ENCODE data around the gene MXRA7. TPM values are rescaled to one million over a fixed set of nuclear protein-coding genes. Genes with fewer than 3 reads are reported as not detected.
"Not testable (repeated sequence)": the region's sequence is repeated elsewhere in the genome, so short reads cannot be mapped to it uniquely, and the experiment has no call there.

Gene MXRA7
- total RNA-seq, 2 donors from 2014 or later = 241 to 341 TPM

GRCh38 chr17:76726776-76727718 is 16.3 kb upstream of the MXRA7 start, which contains the start of gene METTL23:
TSS of gene METTL23 (plus strand) at chr17:76726839. CDS start at chr17:76729711, 2,872 bp downstream.
- peaks cover 18% of the 10 kb centered on the region for H3K36me3 ChIP-seq
- ATAC-seq (ENCODE audit: insufficient number of reproducible peaks, low FRiP score, low read depth) (peak; percentile 23), DNase-seq (ENCODE audit: low spot score) (no peak)
- H3K9me3 ChIP-seq = no peaks in the 10 kb centered on the region
- H3K27ac ChIP-seq = peak within 1 kb of the TSS; percentile 99 to 100
- H3K4me1 ChIP-seq (ENCODE audit: control insufficient read depth in 1 of 2, low read depth in 2 of 2) = peaks cover 32 to 69% of the 10 kb centered on the region in 2 donors
- H3K4me3 ChIP-seq = peak within 1 kb of the TSS; percentile 96
- TF ChIP-seq CTCF (IDR thresholded peaks at IDR 0.05) = peak; percentile 67
- no peaks in the 10 kb centered on the region for H3K27me3 ChIP-seq (replicated peaks; ENCODE audit: insufficient read depth)

- TF ChIP-seq CTCF (IDR thresholded peaks at IDR 0.05) = no peak
- Histone ChIP-seq H3K4me3 (peak within 1 kb of the TSS; percentile 96), H3K9me3 (no peaks in the 10 kb centered on the region), H3K4me1 (ENCODE audit: control insufficient read depth in 1 of 2, low read depth in 2 of 2) (peaks cover 32 to 66% of the 10 kb centered on the region in 2 donors), H3K27ac (peak within 1 kb of the TSS; percentile 99 to 100), H3K27me3 (replicated peaks; ENCODE audit: insufficient read depth) (no peaks in the 10 kb centered on the region), H3K36me3 (peaks cover 23% of the 10 kb centered on the region)
- peak; percentile 85 for DNase-seq (ENCODE audit: low spot score)
- ATAC-seq (ENCODE audit: insufficient number of reproducible peaks, low FRiP score, low read depth) = peak; percentile 88
These were observed 15.5 kb upstream of the MXRA7 start, which contains the start of gene JMJD6 for GRCh38 chr17:76726231-76726775. TSS of gene JMJD6 (minus strand) at chr17:76726606. CDS start at chr17:76726475, 131 bp downstream.

DNA sequence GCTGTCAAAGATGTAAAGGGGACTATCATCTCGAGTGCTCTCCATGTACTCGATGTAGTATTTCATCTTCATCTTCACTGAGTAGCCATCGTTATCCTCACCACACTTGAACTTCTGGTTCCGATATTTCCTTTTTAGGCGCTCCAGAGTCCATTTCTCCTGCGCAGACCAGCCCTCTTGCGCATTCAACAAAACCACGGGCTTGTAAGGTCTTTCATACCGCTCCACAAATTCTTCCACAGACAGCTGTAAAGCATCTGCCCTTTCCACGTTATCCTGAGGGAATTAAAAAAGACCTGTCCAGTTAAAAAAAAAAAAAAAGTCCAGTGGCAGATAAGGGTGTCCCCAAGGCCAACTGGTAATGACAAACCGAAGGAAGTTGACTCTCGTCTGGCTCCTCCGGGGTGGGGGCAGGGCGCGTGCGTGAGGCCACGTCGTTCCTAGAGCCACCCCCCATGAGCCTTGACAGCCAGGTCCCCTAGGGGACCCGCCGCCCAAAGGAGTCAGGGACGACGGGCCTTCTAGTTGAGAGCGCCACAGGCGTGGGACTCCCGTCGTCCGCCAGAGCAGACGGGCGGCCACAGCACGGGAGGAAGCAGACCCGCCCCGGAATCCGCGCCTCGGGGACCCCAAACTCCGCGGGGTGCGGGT is 14.9 kb upstream of the MXRA7 start:
- DNase-seq (ENCODE audit: low spot score) (peak; percentile 51), ATAC-seq (ENCODE audit: insufficient number of reproducible peaks, low FRiP score, low read depth) (peak; percentile 38)
- TF ChIP-seq CTCF (IDR thresholded peaks at IDR 0.05) = no peak
- H3K27me3 ChIP-seq (replicated peaks; ENCODE audit: insufficient read depth) = no peaks in the 10 kb centered on the region
- peaks cover 29% of the 10 kb centered on the region for H3K36me3 ChIP-seq
- H3K27ac ChIP-seq = peak overlapping the region; percentile 99 to 100
- peaks cover 32 to 62% of the 10 kb centered on the region in 2 donors for H3K4me1 ChIP-seq (ENCODE audit: control insufficient read depth in 1 of 2, low read depth in 2 of 2)
- no peaks in the 10 kb centered on the region for H3K9me3 ChIP-seq
- H3K4me3 ChIP-seq = peak overlapping the region; percentile 96

- H3K4me3 ChIP-seq = peak overlapping the region; percentile 6
- no peak for DNase-seq (ENCODE audit: low spot score)
- peaks cover 48% of the 10 kb centered on the region for H3K36me3 ChIP-seq
- no peaks in the 10 kb centered on the region for H3K9me3 ChIP-seq
- peaks cover 27 to 50% of the 10 kb centered on the region in 2 donors for H3K4me1 ChIP-seq (ENCODE audit: control insufficient read depth in 1 of 2, low read depth in 2 of 2)
- ATAC-seq (ENCODE audit: insufficient number of reproducible peaks, low FRiP score, low read depth) = no peak
- H3K27ac ChIP-seq = no peak overlapping the region
- H3K27me3 ChIP-seq (replicated peaks; ENCODE audit: insufficient read depth) = no peaks in the 10 kb centered on the region
- no peak for TF ChIP-seq CTCF (IDR thresholded peaks at IDR 0.05)
These were observed 13.0 kb upstream of the MXRA7 start for GRCh38 chr17:76723812-76724211.

DNA sequence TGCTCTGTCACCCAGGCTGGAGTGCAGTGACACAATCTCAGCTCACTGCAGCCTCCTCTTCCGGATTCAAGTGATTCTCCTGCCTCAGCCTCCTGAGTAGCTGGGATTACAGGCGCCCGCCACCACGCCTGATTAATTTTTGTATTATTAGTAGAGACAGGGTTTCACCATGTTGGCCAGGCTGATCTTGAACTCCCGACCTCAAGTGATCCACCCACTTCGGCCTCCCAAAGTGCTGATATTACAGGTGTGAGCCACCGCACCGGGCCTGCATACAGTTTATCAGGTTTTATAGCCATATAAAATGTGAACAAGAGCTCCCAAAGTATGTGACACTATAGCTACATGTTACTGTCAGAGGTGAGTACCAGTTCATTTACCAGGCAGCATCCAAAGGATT is 12.2 kb upstream of the MXRA7 start:
- H3K27ac ChIP-seq; H3K27me3 ChIP-seq (replicated peaks; ENCODE audit: insufficient read depth); H3K9me3 ChIP-seq; ATAC-seq (ENCODE audit: insufficient number of reproducible peaks, low FRiP score, low read depth); H3K4me3 ChIP-seq; DNase-seq (ENCODE audit: low spot score): not testable (repeated sequence)
- Histone ChIP-seq H3K4me1 (ENCODE audit: control insufficient read depth in 1 of 2, low read depth in 2 of 2) (peaks cover 25 to 44% of the 10 kb centered on the region in 2 donors), H3K36me3 (peaks cover 56% of the 10 kb centered on the region)

All from thoracic aorta (tissue), 2 donors.